ENCODE measurements around the gene BIN1.

DNA sequence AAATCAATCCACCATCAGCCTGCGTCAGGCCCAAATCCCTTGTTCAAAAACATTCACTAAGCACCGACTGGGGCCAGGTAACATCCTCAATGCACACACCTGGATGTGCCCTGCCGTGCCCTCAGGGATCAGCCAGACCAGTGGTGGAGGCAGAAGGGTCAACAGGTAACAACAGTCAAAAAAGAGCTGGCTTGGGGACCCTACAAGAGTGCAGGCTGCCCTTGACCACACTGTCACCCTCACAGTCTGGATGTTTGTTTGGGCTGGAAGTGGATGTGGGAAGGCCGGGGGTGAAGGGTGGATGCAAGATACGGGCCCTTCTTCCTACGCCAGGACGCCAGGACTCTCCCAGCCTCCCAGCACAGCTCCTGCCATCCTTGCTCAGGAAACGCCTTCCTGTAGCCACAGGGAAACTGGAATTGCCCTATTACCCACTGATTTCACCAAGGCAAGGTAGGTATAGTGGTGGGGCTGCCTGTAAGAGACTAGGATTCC lies 2.7 kb downstream of the BIN1 start:
- TF ChIP-seq, protein P1, sequence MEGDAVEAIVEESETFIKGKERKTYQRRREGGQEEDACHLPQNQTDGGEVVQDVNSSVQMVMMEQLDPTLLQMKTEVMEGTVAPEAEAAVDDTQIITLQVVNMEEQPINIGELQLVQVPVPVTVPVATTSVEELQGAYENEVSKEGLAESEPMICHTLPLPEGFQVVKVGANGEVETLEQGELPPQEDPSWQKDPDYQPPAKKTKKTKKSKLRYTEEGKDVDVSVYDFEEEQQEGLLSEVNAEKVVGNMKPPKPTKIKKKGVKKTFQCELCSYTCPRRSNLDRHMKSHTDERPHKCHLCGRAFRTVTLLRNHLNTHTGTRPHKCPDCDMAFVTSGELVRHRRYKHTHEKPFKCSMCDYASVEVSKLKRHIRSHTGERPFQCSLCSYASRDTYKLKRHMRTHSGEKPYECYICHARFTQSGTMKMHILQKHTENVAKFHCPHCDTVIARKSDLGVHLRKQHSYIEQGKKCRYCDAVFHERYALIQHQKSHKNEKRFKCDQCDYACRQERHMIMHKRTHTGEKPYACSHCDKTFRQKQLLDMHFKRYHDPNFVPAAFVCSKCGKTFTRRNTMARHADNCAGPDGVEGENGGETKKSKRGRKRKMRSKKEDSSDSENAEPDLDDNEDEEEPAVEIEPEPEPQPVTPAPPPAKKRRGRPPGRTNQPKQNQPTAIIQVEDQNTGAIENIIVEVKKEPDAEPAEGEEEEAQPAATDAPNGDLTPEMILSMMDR (IDR thresholded peaks at IDR 0.05; ENCODE audit: low read depth, low read length) = no peak
- TF ChIP-seq EZH2phosphoT487 (IDR thresholded peaks at IDR 0.05; ENCODE audit: low read depth) = no peak
